NCI-H345 (cell line): ENCODE data around the gene KRT26.

Source experiments
- DNase-seq: peaks from one replicate; lab custom pipeline; 2025; lab: John Stamatoyannopoulos, UW

KRT26 gene

DNA sequence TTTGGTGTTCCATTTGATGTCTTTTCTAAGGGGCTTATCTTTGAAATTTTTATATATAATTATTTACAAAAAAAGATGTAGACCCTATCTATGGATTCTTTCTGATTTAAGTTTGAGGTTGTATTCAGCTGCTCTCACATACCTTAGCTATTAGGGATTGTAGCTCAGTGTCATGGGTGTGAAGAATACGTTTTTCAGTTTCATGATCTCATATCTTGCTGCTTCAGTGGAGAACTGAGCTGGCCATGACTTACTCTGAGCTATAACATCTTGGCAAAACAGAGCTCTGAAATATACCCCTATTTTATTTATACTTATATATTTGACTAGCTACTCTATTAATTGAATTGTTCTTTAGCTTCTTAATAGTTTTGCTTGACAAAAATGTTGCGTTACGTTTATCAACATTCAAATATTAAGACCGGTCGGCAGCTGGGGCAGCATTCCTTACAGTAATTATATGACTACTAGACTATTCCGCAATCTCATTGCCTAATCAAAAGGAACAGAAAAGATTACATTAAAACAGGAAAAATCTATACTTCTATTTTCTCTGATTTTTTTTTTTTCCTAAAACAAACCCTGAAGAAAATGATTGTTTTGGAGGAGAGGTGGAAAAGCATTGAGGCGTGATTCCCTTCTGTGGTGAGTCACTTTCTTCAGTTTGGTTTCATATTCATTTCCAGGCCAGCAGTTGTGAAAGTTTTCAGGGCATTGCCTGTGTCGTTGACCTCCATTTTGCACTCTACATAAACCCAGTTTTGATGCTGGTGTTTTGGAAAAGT lies 44.4 kb downstream of the KRT26 start:
- DNase-seq: no peak

GRCh38 chr17:40726919-40727318 lies 45.1 kb downstream of the KRT26 start:
- DNase-seq: no peak

GRCh38 chr17:40724656-40725055 lies 47.3 kb downstream of the KRT26 start:
- DNase-seq: no peak

DNA sequence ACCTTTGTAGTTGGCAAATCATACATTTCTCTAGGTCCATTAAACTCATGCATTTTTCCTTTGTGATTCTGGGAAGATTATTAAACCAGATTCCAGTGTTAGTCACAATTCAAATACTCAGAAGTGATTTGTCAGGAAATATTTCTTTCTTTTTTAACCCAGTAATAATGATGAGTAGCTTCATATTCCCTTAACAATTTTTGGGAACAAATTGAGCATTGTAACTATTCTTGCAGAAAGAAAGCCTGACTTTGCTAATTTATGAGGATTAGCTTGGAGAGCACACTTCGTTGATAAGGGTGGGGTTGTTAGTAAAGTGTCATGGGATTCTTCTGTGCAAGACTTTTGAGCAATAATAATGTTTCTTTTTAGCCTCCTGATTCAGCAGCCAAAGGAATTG lies 49.8 kb downstream of the KRT26 start:
- DNase-seq: no peak

DNA sequence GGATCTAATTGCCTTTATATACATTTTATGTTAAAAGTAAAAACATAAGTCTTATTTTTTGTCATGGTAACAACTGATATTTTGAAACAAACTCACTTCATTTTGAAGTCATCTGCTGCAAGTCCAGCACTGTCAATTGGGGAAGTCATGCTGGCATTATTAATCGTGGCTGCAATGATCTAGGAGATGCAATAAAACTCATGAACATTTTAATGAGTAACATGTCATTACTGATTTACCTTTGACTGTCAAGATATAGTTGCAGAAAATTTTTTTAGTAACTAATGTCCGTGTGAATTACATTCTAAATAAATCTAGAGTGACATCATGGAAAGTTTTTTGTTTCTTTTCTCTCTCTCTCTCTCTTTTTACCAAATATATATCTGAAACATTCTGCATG lies 51.1 kb downstream of the KRT26 start:
- no peak for DNase-seq

DNA sequence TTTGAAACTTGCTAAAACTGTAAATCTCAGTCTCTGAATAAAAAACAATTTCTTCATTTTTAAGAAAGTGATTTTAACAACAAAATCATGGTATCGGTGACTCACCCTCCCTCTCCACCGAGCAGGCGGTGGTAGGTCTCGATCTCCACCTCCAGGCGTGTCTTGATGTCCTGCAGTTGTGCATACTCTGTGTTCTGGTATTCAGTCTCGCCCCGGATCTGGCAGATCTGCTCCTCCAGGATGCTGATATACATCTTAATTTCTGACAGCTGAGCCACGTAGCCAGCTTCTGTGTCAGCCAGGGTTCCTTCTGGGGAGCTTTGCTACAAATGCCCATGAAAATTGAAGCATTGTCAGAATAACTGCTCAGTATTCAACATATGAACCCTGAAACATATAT lies 53.1 kb downstream of the KRT26 start:
- DNase-seq: no peak

- DNase-seq: no peak
Measured at GRCh38 chr17:40717776-40718175, 54.2 kb downstream of the KRT26 start.
